HL-60 (cell line): Measurements from ENCODE around the gene COL4A4.

Experiments used
- POLR2AphosphoS5 ChIP-seq: IDR thresholded peaks from 2 replicates; pipeline ENCODE4 v1.6.1; 2012; ENCODE audit warnings: low read depth
- SPI1 ChIP-seq: IDR thresholded peaks from 2 replicates; pipeline ENCODE4 v1.6.1; 2012; ENCODE audit warnings: low read depth, mild to moderate bottlenecking, borderline replicate concordance
- TF ChIP-seq, protein P1 (sequence below): IDR thresholded peaks from one replicate; pipeline ENCODE4 v1.5.1; 2011; ENCODE audit warnings: low read length, control low read depth, inconsistent platforms; ENCODE audit not compliant: insufficient read depth
- TF ChIP-seq, protein P2 (sequence below): IDR thresholded peaks from 2 replicates; pipeline ENCODE4 v1.6.1; 2012; ENCODE audit warnings: low read depth; ENCODE audit not compliant: insufficient replicate concordance

DNA sequence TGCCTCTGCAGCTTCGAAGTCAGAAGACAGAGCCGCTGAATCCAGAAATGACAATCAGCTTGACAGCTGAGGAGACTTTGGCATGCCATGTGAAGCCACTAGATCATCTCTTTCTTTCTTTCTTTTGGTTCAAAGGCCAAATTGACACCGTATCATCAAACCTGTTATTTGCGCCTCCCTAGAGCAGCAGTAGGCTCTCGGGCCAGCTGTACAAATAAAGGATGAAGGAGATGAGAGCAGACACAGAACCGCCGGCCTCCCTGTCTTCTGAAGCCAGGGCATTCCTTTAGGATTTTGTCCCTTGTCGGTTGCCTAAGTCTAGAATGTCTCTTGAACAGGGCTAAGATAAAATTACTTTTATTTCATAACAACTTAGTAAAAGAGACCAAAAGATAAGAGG is 36.8 kb downstream of the COL4A4 start:
- TF ChIP-seq, protein P1, sequence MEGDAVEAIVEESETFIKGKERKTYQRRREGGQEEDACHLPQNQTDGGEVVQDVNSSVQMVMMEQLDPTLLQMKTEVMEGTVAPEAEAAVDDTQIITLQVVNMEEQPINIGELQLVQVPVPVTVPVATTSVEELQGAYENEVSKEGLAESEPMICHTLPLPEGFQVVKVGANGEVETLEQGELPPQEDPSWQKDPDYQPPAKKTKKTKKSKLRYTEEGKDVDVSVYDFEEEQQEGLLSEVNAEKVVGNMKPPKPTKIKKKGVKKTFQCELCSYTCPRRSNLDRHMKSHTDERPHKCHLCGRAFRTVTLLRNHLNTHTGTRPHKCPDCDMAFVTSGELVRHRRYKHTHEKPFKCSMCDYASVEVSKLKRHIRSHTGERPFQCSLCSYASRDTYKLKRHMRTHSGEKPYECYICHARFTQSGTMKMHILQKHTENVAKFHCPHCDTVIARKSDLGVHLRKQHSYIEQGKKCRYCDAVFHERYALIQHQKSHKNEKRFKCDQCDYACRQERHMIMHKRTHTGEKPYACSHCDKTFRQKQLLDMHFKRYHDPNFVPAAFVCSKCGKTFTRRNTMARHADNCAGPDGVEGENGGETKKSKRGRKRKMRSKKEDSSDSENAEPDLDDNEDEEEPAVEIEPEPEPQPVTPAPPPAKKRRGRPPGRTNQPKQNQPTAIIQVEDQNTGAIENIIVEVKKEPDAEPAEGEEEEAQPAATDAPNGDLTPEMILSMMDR: no peak
- no peak for TF ChIP-seq POLR2AphosphoS5
- TF ChIP-seq SPI1: no peak
- TF ChIP-seq, protein P2, sequence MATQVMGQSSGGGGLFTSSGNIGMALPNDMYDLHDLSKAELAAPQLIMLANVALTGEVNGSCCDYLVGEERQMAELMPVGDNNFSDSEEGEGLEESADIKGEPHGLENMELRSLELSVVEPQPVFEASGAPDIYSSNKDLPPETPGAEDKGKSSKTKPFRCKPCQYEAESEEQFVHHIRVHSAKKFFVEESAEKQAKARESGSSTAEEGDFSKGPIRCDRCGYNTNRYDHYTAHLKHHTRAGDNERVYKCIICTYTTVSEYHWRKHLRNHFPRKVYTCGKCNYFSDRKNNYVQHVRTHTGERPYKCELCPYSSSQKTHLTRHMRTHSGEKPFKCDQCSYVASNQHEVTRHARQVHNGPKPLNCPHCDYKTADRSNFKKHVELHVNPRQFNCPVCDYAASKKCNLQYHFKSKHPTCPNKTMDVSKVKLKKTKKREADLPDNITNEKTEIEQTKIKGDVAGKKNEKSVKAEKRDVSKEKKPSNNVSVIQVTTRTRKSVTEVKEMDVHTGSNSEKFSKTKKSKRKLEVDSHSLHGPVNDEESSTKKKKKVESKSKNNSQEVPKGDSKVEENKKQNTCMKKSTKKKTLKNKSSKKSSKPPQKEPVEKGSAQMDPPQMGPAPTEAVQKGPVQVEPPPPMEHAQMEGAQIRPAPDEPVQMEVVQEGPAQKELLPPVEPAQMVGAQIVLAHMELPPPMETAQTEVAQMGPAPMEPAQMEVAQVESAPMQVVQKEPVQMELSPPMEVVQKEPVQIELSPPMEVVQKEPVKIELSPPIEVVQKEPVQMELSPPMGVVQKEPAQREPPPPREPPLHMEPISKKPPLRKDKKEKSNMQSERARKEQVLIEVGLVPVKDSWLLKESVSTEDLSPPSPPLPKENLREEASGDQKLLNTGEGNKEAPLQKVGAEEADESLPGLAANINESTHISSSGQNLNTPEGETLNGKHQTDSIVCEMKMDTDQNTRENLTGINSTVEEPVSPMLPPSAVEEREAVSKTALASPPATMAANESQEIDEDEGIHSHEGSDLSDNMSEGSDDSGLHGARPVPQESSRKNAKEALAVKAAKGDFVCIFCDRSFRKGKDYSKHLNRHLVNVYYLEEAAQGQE: no peak
